ENCODE results near the gene APLN.

The APLN gene

DNA sequence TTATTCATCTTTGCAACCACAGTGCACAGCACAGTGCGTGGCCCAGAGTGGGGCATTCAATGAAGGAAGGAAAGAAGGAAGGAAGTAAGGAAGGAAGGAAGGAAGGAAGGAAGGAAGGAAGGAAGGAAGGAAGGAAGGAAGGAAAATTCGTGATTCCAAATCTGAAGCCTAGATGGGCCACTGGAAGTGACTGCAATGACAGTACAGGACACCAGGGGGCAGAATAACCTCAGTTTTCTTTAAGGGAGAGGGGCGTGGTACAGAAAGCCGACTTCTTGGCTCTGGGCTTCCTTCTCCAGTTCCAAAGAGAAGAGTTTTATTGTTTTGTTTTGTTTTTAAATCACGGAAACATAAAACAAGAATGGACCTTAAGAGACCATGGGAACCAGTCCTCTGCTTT, 47.8 kb downstream of the APLN start:
- Histone ChIP-seq H3K9ac (ENCODE audit: low read depth, low read length, poor library complexity) (no peak overlapping the region), H3K27me3 (ENCODE audit: control insufficient read depth in 3 of 3, insufficient read depth in 3 of 3, low read depth in 1 of 3, low read length in 3 of 3) (no peaks in the 10 kb centered on the region), H4K8ac (ENCODE audit: low read depth, low read length) (no peak overlapping the region), H3K79me1 (ENCODE audit: low read depth, low read length) (no peaks in the 10 kb centered on the region), H3K23ac (ENCODE audit: low read depth, low read length, poor library complexity) (no peak overlapping the region), H3K36me3 (replicated peaks in 1 of 2; ENCODE audit: control insufficient read depth in 2 of 2, insufficient read depth in 2 of 2, low read length in 2 of 2) (no peaks in the 10 kb centered on the region), H3K9me3 (replicated peaks in 1 of 2; ENCODE audit: control insufficient read depth in 2 of 2, insufficient read depth in 1 of 2, low read depth in 1 of 2, low read length in 2 of 2) (peaks cover 0 to 1% of the 10 kb centered on the region in 2 donors), H3K4me1 (ENCODE audit: control insufficient read depth in 2 of 2, insufficient read depth in 1 of 2, low read depth in 1 of 2, low read length in 2 of 2) (peaks cover 0 to 4% of the 10 kb centered on the region in 2 donors), H3K4ac (ENCODE audit: low read length) (no peak overlapping the region), H3K4me2 (ENCODE audit: insufficient read depth, low read length, poor library complexity, severe bottlenecking) (no peak overlapping the region), H2BK12ac (ENCODE audit: low read length) (no peak overlapping the region), H3K18ac (ENCODE audit: low read length) (no peak overlapping the region), H2BK15ac (ENCODE audit: low read length) (no peak overlapping the region), H3K14ac (ENCODE audit: low read length) (no peak overlapping the region), H2AFZ (ENCODE audit: low read length) (peak overlapping the region; percentile 70), H2BK5ac (ENCODE audit: low read length) (no peak overlapping the region), H3K4me3 (ENCODE audit: low read length in 2 of 2) (no peak overlapping the region), H3K27ac (replicated peaks; ENCODE audit: low read length) (no peak overlapping the region), H4K91ac (ENCODE audit: low read depth, low read length, poor library complexity) (no peak overlapping the region), H2AK5ac (ENCODE audit: low read depth, low read length) (no peak overlapping the region), H2BK120ac (ENCODE audit: low read depth, low read length) (no peak overlapping the region)
- WGBS, 2 donors (ENCODE audit: extremely low coverage in 2 of 2, insufficient read length in 2 of 2, insufficient replicate concordance in 1 of 2), result no CpG with 5 or more reads among the region's 5 CpGs
- DNase-seq (ENCODE audit: low spot score), result peak; percentile 60

DNA sequence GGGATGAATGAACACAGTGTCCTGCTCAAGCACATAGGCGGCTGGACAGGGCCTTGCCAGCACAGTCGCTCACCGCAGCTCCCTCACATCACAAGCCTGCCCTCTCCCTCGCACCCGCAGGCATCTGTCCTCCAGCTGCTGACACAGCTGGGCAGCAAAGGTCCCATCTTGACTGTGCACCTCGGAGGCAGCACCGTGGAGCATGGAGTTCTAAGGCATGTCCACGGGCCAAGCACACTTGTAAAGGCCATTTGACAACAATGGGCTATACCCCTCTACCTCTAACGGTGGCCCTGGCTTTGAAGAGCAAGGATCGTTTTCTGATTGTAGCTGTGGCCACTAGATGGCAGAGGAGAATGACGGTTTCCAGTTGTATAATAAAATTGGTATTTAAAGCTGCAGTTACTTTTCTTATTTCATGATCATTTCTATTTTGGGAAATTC, 53.8 kb downstream of the APLN start:
- H3K36me3 ChIP-seq (replicated peaks in 1 of 2; ENCODE audit: control insufficient read depth in 2 of 2, insufficient read depth in 2 of 2, low read length in 2 of 2), result peaks cover 0 to 13% of the 10 kb centered on the region in 2 donors
- DNase-seq (ENCODE audit: low spot score), result no peak
- H4K91ac ChIP-seq (ENCODE audit: low read depth, low read length, poor library complexity), result no peak overlapping the region
- no peak overlapping the region for H3K9ac ChIP-seq (ENCODE audit: low read depth, low read length, poor library complexity)
- H2BK5ac ChIP-seq (ENCODE audit: low read length), result no peak overlapping the region
- no peak overlapping the region for H3K4me3 ChIP-seq (ENCODE audit: low read length in 2 of 2)
- peaks cover 0 to 4% of the 10 kb centered on the region in 2 donors for H3K4me1 ChIP-seq (ENCODE audit: control insufficient read depth in 2 of 2, insufficient read depth in 1 of 2, low read depth in 1 of 2, low read length in 2 of 2)
- H4K8ac ChIP-seq (ENCODE audit: low read depth, low read length), result no peak overlapping the region
- no peak overlapping the region for H3K14ac ChIP-seq (ENCODE audit: low read length)
- no peak overlapping the region for H2AFZ ChIP-seq (ENCODE audit: low read length)
- no peak overlapping the region for H3K23ac ChIP-seq (ENCODE audit: low read depth, low read length, poor library complexity)
- no peak overlapping the region for H2BK15ac ChIP-seq (ENCODE audit: low read length)
- H3K18ac ChIP-seq (ENCODE audit: low read length), result no peak overlapping the region
- H3K79me1 ChIP-seq (ENCODE audit: low read depth, low read length), result no peaks in the 10 kb centered on the region
- no peak overlapping the region for H3K4ac ChIP-seq (ENCODE audit: low read length)
- H2BK120ac ChIP-seq (ENCODE audit: low read depth, low read length), result no peak overlapping the region
- no peak overlapping the region for H3K4me2 ChIP-seq (ENCODE audit: insufficient read depth, low read length, poor library complexity, severe bottlenecking)
- WGBS, 2 donors (ENCODE audit: extremely low coverage in 2 of 2, insufficient read length in 2 of 2, insufficient replicate concordance in 1 of 2), result no CpG with 5 or more reads among the region's 11 CpGs
- H3K27ac ChIP-seq (replicated peaks; ENCODE audit: low read length), result no peak overlapping the region
- H3K9me3 ChIP-seq (replicated peaks in 1 of 2; ENCODE audit: control insufficient read depth in 2 of 2, insufficient read depth in 1 of 2, low read depth in 1 of 2, low read length in 2 of 2), result no peaks in the 10 kb centered on the region
- no peaks in the 10 kb centered on the region for H3K27me3 ChIP-seq (ENCODE audit: control insufficient read depth in 3 of 3, insufficient read depth in 3 of 3, low read depth in 1 of 3, low read length in 3 of 3)
- no peak overlapping the region for H2BK12ac ChIP-seq (ENCODE audit: low read length)
- no peak overlapping the region for H2AK5ac ChIP-seq (ENCODE audit: low read depth, low read length)

DNA sequence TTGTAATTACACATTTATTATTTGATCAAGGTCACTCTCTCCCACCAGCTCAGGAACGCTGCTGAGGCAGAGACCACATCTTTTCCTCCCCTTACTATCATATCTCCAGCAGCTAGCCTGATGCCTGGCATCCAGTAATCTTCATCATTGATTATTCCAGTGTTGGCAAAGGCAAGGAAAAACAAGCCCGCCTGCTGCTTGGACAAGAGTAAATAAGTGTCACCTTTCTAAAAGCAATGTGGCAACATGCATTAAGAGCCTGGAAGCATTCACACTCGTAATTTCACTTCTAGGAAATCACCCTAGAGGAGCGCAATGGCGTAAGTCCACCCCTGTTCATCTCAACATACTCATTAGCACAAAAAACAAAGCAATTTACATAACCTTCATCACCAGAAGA, 54.8 kb downstream of the APLN start:
- Histone ChIP-seq H2AK5ac (ENCODE audit: low read depth, low read length) (no peak overlapping the region), H2BK15ac (ENCODE audit: low read length) (no peak overlapping the region), H3K27me3 (ENCODE audit: control insufficient read depth in 3 of 3, insufficient read depth in 3 of 3, low read depth in 1 of 3, low read length in 3 of 3) (no peaks in the 10 kb centered on the region), H3K9me3 (replicated peaks in 1 of 2; ENCODE audit: control insufficient read depth in 2 of 2, insufficient read depth in 1 of 2, low read depth in 1 of 2, low read length in 2 of 2) (no peaks in the 10 kb centered on the region), H3K18ac (ENCODE audit: low read length) (no peak overlapping the region), H4K8ac (ENCODE audit: low read depth, low read length) (no peak overlapping the region), H3K14ac (ENCODE audit: low read length) (no peak overlapping the region), H2BK12ac (ENCODE audit: low read length) (no peak overlapping the region), H3K9ac (ENCODE audit: low read depth, low read length, poor library complexity) (no peak overlapping the region), H2BK120ac (ENCODE audit: low read depth, low read length) (no peak overlapping the region), H4K91ac (ENCODE audit: low read depth, low read length, poor library complexity) (no peak overlapping the region), H3K27ac (replicated peaks; ENCODE audit: low read length) (no peak overlapping the region), H3K4me1 (ENCODE audit: control insufficient read depth in 2 of 2, insufficient read depth in 1 of 2, low read depth in 1 of 2, low read length in 2 of 2) (peaks cover 0 to 2% of the 10 kb centered on the region in 2 donors), H3K4me3 (ENCODE audit: low read length in 2 of 2) (no peak overlapping the region), H2AFZ (ENCODE audit: low read length) (no peak overlapping the region), H3K23ac (ENCODE audit: low read depth, low read length, poor library complexity) (no peak overlapping the region), H3K4ac (ENCODE audit: low read length) (no peak overlapping the region), H3K4me2 (ENCODE audit: insufficient read depth, low read length, poor library complexity, severe bottlenecking) (no peak overlapping the region), H3K79me1 (ENCODE audit: low read depth, low read length) (no peaks in the 10 kb centered on the region), H2BK5ac (ENCODE audit: low read length) (no peak overlapping the region), H3K36me3 (replicated peaks in 1 of 2; ENCODE audit: control insufficient read depth in 2 of 2, insufficient read depth in 2 of 2, low read length in 2 of 2) (peaks cover 3 to 17% of the 10 kb centered on the region in 2 donors)
- no peak for DNase-seq (ENCODE audit: low spot score)
- WGBS, 2 donors (ENCODE audit: extremely low coverage in 2 of 2, insufficient read length in 2 of 2, insufficient replicate concordance in 1 of 2), result no CpG with 5 or more reads among the region's 5 CpGs

DNA sequence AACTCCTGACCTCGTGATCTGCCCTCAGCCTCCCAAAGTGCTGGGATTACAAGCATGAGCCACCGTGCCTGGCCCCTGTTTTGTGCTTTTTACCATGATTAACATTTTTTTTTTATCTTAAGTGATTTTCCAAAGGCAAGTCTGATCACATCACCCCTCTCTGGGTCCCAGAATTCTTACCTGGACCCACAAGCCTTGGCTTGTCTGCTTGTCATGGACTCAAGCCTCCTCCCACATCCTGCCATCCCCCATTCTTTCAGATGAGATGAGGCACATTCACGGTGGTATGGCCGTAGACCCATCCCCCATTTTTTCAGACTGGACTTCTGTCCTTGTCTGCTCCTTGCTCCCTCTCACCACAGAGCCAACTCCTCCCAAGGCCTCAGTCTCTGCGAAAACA, 55.3 kb downstream of the APLN start:
- Histone ChIP-seq H3K27me3 (ENCODE audit: control insufficient read depth in 3 of 3, insufficient read depth in 3 of 3, low read depth in 1 of 3, low read length in 3 of 3) (no peaks in the 10 kb centered on the region), H4K91ac (ENCODE audit: low read depth, low read length, poor library complexity) (no peak overlapping the region), H2AK5ac (ENCODE audit: low read depth, low read length) (no peak overlapping the region), H3K4me3 (ENCODE audit: low read length in 2 of 2) (no peak overlapping the region), H3K27ac (replicated peaks; ENCODE audit: low read length) (no peak overlapping the region), H3K4me2 (ENCODE audit: insufficient read depth, low read length, poor library complexity, severe bottlenecking) (no peak overlapping the region), H3K23ac (ENCODE audit: low read depth, low read length, poor library complexity) (no peak overlapping the region), H3K14ac (ENCODE audit: low read length) (no peak overlapping the region), H3K9ac (ENCODE audit: low read depth, low read length, poor library complexity) (no peak overlapping the region), H2BK12ac (ENCODE audit: low read length) (no peak overlapping the region), H3K79me1 (ENCODE audit: low read depth, low read length) (no peaks in the 10 kb centered on the region), H2AFZ (ENCODE audit: low read length) (no peak overlapping the region), H2BK120ac (ENCODE audit: low read depth, low read length) (no peak overlapping the region), H3K4ac (ENCODE audit: low read length) (no peak overlapping the region), H2BK5ac (ENCODE audit: low read length) (no peak overlapping the region), H4K8ac (ENCODE audit: low read depth, low read length) (no peak overlapping the region), H3K4me1 (ENCODE audit: control insufficient read depth in 2 of 2, insufficient read depth in 1 of 2, low read depth in 1 of 2, low read length in 2 of 2) (peaks cover 0 to 2% of the 10 kb centered on the region in 2 donors), H3K18ac (ENCODE audit: low read length) (no peak overlapping the region), H3K36me3 (replicated peaks in 1 of 2; ENCODE audit: control insufficient read depth in 2 of 2, insufficient read depth in 2 of 2, low read length in 2 of 2) (peaks cover 3 to 22% of the 10 kb centered on the region in 2 donors), H2BK15ac (ENCODE audit: low read length) (no peak overlapping the region), H3K9me3 (replicated peaks in 1 of 2; ENCODE audit: control insufficient read depth in 2 of 2, insufficient read depth in 1 of 2, low read depth in 1 of 2, low read length in 2 of 2) (no peaks in the 10 kb centered on the region)
- no CpG with 5 or more reads among the region's 5 CpGs for WGBS, 2 donors (ENCODE audit: extremely low coverage in 2 of 2, insufficient read length in 2 of 2, insufficient replicate concordance in 1 of 2)
- DNase-seq (ENCODE audit: low spot score), result no peak
